ENCODE data around the gene CWC25. TPM values are rescaled to one million over a fixed set of nuclear protein-coding genes. Genes with fewer than 3 reads are reported as not detected.

Gene CWC25
- total RNA-seq, 1 donor from 2014 or later, result 22.2 TPM

DNA sequence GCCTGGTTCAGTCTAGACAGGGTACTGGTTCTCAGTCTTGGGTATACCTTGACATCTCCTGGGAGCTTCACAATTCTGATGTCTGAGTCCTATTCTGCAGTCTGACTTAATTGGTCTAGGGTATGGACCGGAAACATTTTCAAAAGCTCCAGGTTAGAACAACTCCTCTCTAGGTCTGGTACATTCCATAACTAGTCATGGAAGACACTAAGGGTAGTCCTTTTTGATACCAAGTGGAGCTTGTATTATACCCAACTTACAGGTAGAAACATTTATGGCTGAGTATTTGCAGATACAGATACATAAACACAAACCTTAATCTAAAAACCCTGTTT lies 23.4 kb upstream of the CWC25 start:
- Histone ChIP-seq H3K27ac (no peak overlapping the region), H3K4me1 (peaks cover 21% of the 10 kb centered on the region), H3K27me3 (no peaks in the 10 kb centered on the region), H3K4me3 (no peak overlapping the region), H3K36me3 (peaks cover 61% of the 10 kb centered on the region), H3K9me3 (no peaks in the 10 kb centered on the region)
- TF ChIP-seq, protein P1, sequence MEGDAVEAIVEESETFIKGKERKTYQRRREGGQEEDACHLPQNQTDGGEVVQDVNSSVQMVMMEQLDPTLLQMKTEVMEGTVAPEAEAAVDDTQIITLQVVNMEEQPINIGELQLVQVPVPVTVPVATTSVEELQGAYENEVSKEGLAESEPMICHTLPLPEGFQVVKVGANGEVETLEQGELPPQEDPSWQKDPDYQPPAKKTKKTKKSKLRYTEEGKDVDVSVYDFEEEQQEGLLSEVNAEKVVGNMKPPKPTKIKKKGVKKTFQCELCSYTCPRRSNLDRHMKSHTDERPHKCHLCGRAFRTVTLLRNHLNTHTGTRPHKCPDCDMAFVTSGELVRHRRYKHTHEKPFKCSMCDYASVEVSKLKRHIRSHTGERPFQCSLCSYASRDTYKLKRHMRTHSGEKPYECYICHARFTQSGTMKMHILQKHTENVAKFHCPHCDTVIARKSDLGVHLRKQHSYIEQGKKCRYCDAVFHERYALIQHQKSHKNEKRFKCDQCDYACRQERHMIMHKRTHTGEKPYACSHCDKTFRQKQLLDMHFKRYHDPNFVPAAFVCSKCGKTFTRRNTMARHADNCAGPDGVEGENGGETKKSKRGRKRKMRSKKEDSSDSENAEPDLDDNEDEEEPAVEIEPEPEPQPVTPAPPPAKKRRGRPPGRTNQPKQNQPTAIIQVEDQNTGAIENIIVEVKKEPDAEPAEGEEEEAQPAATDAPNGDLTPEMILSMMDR (IDR thresholded peaks at IDR 0.05), result no peak
- intact Hi-C loops (cut with DNase I), result no loop called here
- DNase-seq (no peak), ATAC-seq (no peak)

DNA sequence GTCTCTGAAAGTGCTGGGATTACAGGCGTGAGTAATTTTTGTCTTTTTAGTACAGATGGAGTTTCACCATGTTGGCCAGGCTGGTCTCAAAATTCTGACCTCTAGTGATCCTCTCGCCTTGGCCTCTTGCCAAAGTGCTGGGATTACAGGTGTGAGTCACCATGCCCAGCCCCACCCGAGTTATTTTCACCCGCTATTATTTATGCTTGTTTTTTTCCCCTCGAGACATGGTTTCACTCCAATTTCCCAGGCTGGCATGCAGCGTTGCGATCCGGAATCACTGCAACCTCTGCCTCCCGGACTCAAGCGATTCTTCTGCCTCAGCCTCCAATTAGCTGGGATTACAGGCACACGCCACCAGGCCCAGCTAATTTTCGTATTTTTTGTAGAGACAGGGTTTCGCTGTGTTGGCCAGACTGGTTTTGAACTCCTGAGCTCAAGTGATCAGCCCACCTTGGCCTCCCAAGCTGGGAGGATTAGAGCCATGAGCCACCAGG lies 19.2 kb upstream of the CWC25 start:
- no peaks in the 10 kb centered on the region for H3K4me1 ChIP-seq
- H3K27ac ChIP-seq, result no peak overlapping the region
- intact Hi-C loops (cut with DNase I), result no loop called here
- TF ChIP-seq, protein P1 (IDR thresholded peaks at IDR 0.05), result no peak
- DNase-seq, result no peak
- H3K36me3 ChIP-seq, result peaks cover 27% of the 10 kb centered on the region
- no peaks in the 10 kb centered on the region for H3K27me3 ChIP-seq
- no peak overlapping the region for H3K4me3 ChIP-seq
- H3K9me3 ChIP-seq, result no peaks in the 10 kb centered on the region
- ATAC-seq, result no peak

DNA sequence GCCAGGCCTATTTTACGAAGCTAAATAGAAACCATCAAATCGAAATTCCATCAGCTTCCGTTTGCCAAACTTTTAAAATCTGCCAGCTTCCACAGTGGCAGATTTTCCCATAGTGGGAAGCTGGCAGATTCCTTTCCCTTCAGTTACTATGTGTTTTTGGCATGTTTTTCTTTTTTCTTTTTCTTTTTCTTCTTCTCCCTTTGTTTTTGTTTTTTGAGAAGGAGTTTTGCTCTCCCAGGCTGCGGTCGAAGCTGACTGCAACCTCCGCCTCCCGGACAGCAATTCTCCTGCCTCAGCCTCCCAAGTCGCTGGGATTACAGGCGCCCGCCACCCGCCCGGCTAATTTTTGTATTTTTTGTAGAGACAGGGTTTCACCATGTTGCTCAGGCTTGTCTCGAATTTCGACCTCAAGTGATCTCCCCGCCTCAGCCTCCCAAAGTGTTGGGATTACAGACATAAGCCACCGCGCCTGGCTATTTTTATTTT lies 684 bp upstream of the CWC25 start:
- Histone ChIP-seq H3K4me3 (peak overlapping the region; percentile 84), H3K4me1 (peaks cover 18% of the 10 kb centered on the region), H3K9me3 (no peaks in the 10 kb centered on the region), H3K27me3 (no peaks in the 10 kb centered on the region), H3K27ac (peak overlapping the region; percentile 99), H3K36me3 (peaks cover 12% of the 10 kb centered on the region)
- intact Hi-C loops (cut with DNase I), result no loop called here
- ATAC-seq (no peak), DNase-seq (no peak)
- TF ChIP-seq, protein P1 (IDR thresholded peaks at IDR 0.05), result no peak

DNA sequence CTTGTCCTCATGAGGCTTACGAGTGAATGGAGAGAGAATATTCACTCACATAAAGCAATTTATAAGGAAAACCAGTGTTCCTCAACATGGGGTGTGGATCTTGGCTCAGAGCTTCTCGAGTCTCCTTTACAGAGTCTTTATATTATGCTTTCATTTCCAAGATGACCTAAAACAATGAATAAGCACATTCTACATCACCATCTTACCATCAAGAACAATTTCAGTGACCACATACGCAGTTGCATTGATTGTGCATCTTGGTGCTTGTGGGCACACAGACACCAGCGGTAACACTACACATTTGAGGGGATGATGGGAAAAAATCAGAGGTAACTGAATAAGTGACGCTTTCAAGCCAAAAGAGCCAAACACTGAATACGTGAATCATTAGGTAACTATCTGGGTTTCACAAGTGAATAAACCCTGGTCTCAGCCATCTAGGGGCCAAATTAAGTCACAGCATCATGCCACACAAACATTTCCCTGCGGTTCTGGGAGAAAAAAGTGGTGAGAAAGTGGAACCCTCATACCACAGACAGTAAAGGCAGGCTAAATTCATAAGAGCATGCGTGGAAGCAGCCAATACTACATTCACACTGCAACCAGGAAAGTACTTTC lies 9.4 kb downstream of the CWC25 start:
- DNase-seq, result no peak
- no peak for ATAC-seq
- TF ChIP-seq, protein P1 (IDR thresholded peaks at IDR 0.05), result no peak
- Histone ChIP-seq H3K36me3 (peaks cover 84% of the 10 kb centered on the region), H3K27me3 (no peaks in the 10 kb centered on the region), H3K27ac (no peak overlapping the region), H3K4me1 (peaks cover 4% of the 10 kb centered on the region), H3K4me3 (no peak overlapping the region), H3K9me3 (no peaks in the 10 kb centered on the region)
- intact Hi-C loops (cut with DNase I), result no loop called here

DNA sequence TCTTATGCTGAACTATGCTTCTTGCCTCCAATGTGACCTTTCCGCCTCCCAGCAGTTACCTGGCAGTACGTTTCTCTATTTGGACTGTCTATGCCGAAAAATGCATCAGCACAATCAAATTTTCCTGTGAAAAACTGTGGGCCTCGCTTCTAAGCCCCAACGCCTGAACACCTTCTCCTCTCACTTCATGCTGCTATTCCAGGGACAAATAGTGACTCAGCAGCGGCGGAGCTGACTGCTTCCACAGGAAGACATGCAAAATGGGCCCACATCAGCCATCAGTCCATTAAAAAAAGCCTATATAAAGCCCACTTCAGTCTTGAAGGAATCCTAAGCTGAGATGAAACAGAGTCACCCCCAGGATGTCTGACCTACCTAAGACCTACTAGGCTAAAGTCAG lies 15.3 kb downstream of the CWC25 start:
- Histone ChIP-seq H3K36me3 (peaks cover 99% of the 10 kb centered on the region), H3K27me3 (no peaks in the 10 kb centered on the region), H3K9me3 (no peaks in the 10 kb centered on the region), H3K27ac (no peak overlapping the region), H3K4me3 (no peak overlapping the region), H3K4me1 (peaks cover 4% of the 10 kb centered on the region)
- TF ChIP-seq, protein P1 (IDR thresholded peaks at IDR 0.05), result no peak
- DNase-seq (no peak), ATAC-seq (no peak)
- intact Hi-C loops (cut with DNase I), result no loop called here

Measured in upper lobe of right lung (tissue), 1 donor.